Left cardiac atrium (tissue), 4 donors: ENCODE data around the gene PDILT. TPM values are rescaled to one million over a fixed set of nuclear protein-coding genes. Genes with fewer than 3 reads are reported as not detected.
"Not testable (repeated sequence)": the region's sequence is repeated elsewhere in the genome, so short reads cannot be mapped to it uniquely, and the experiment has no call there.

Source experiments
- ATAC-seq, 2 donors: fragments of 200-7000 bp; cut with Tn5 transposase; one replicate each; pipeline ENCODE4 v1.9.1; 2020; ENCODE audit warnings: mild to moderate bottlenecking in 2 of 2, moderate library complexity in 2 of 2
- DNase-seq: peaks from one replicate; pipeline ENCODE4 v3.0.0-alpha.2; 2020
- intact Hi-C, 2 donors: fragments of 100-400 bp; cut with DNase I; formaldehyde crosslinking; loops; one replicate each; pipeline versions ENCODE4 v1.14.1 to v1.15.1; 2022 to 2023
- long read RNA-seq: library from polyadenylated mRNA; unstranded; transcript quantifications from one replicate; pipeline ENCODE4 v2.0.0, GENCODE V29; 2021
- total RNA-seq, 2 donors: library from RNA; stranded (reverse); fragmentation: NEBNext Ultra II Directional; extraction: Animal tissue kit (Norgen Biotek cat#: 25700); gene quantifications; one replicate each; pipeline ENCODE4 v1.2.1, GENCODE V29; 2021
- donor health status: DM: no; HTN: yes; CAD: no.
- donor health status: DM: no; HTN: yes; CAD: no; lungs with severe emphysema.
- donor health status: DM: yes; HTN: yes; CAD: no.
- donor health status: Dilated cardiomyopathy.

PDILT gene, protein sequence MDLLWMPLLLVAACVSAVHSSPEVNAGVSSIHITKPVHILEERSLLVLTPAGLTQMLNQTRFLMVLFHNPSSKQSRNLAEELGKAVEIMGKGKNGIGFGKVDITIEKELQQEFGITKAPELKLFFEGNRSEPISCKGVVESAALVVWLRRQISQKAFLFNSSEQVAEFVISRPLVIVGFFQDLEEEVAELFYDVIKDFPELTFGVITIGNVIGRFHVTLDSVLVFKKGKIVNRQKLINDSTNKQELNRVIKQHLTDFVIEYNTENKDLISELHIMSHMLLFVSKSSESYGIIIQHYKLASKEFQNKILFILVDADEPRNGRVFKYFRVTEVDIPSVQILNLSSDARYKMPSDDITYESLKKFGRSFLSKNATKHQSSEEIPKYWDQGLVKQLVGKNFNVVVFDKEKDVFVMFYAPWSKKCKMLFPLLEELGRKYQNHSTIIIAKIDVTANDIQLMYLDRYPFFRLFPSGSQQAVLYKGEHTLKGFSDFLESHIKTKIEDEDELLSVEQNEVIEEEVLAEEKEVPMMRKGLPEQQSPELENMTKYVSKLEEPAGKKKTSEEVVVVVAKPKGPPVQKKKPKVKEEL
- not detected for total RNA-seq
- long read RNA-seq, result 0 reads

DNA sequence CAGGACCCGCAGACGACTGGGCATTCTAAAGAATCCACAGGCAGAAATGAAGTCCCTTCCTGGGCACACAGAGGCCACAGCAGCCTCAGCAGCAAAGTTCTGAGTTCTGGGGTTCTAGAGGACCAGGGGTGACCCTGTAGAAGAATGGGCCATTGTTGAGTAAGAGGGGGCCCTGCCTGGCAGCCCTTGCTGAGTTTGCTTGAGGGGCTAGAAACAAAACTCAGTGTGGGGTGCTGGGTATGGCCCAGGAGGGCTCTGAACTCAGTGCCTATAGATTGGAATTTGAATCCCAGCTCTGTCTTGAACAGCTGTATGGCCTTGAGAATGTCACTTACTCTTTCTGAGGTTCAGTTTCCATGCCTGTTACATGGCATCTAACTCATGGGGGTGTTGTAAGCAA is at the start of gene PDILT:
TSS of gene PDILT (minus strand) at position 101 of the 400 bp plus-strand sequence. CDS start 5,437 bp downstream, outside the sequence.
- intact Hi-C loops, result no loop called here
- ATAC-seq (no peak), DNase-seq (no peak)

DNA sequence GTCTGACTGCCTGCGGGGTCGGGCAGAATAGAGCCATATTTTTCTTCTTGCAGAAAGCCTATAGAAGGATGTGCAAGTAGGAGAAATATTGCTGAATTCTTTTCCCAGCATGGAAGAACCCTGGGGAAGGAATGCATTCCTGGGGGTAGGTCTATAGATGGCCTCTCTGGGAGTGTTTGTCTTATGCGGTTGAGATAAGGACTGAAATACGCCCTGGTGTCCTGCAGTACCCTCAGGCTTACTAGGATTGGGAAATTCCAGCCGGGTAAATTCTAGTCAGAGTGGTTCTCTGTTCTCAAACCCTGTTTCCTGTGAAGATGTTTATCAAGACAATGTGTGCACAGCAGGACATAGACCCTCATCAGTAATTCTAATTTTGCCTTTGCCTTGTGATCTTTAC is 49.1 kb upstream of the PDILT start:
- ATAC-seq, intact Hi-C loops, DNase-seq: not testable (repeated sequence)

DNA sequence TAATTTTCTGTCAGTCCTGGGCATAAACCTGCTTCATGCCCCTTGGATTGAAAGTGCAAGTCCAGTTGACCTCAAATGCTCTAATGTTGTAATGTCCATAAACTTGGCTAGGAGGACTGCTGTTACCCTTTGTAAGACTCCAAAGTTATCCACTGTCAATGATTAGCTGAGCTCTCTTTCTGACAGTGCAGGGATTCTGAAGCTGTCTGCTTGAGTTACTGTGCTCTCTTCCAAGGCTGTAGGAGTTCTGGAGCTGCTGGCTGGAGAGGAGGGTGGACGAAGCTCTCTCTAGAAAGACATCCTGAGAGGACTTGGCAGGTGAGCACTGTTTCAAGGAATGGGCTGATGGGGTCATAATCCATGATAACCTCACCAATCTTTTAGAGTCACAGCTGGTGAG is 46.8 kb upstream of the PDILT start, which contains the start of gene ACSM2A:
TSS of gene ACSM2A (plus strand) at position 158 of the 400 bp plus-strand sequence. CDS start 8,594 bp downstream, outside the sequence.
- DNase-seq, intact Hi-C loops: not testable (repeated sequence)
- peak in 1 of 2 donors; percentile 27 for ATAC-seq

DNA sequence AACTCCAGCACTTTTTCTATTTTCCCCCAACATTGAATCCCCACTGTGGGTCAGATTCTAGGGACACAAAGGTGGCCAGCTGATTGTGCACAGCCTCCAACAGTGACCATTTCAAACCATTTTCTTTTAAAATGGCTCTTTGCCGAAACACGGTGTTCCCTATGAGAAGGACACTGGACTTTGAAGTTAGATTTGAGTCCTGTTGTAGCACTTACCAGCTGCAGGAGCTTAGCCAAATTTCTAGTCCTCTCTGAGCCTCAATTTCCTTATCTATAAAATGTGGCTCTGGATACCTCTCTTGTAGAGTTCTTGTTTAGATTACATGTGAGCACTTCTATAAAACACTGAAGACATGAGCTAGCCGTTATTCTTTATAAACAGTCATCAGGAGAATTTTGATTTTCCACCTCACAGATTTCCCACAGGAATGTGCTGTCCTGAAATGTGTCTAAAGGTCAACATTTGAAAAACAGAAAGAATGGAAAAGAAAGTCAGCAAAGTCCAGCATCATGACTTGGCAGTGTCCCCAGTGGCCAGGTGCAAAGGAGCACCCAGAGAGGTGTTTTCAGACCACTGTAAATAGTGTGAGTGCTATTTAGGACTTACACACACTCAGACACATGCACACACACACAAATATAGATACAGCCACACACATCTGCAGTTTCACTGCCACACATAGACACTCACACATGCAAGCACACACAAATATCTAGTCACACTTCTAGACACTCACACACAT is 42.3 kb upstream of the PDILT start:
- intact Hi-C loops, result not testable (repeated sequence)

DNA sequence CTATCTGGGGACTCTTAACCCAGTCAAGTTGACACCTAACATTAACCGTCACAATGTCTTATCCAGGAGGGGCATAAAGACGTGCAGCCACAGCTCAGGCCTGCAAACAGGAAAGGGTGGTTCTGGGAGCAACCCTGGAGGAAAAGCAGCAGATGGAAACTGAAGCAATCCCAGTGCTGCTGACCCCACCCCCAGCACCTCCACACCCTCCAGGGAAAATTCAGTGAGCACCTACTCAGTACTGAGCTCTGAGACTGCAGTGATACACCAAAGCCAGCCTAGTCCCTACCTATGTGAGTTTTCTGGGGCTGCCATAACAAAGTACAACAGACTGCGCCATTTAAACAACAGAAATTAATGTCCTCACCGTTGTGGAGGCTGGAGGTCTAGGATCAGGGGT is 37.3 kb upstream of the PDILT start:
- DNase-seq, ATAC-seq, intact Hi-C loops: not testable (repeated sequence)

More for the DNA sequence above, 42.3 kb upstream of the PDILT start:
- DNase-seq, ATAC-seq: not testable (repeated sequence)

DNA sequence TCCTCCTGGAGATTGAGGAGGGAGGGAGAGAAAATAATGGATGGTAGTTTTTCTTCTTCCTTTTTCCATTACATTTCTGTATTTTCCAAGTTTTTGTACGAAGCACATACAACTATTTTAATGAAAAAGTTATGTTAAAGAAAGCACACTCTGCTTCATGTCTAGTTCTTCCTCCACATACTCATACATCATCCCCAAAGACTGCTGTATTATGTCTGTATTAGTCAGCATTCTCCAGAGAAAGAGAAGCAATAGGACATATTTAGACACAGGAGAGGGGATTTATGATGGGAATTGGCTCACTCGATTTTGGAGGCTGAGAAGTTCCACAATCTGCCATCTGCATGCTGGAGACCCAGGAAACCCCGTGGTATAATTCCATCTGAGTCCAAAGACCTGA is 36.7 kb upstream of the PDILT start:
- DNase-seq, result no peak
- ATAC-seq, result peak in 1 of 2 donors; percentile 54
- intact Hi-C loops, result no loop called here

DNA sequence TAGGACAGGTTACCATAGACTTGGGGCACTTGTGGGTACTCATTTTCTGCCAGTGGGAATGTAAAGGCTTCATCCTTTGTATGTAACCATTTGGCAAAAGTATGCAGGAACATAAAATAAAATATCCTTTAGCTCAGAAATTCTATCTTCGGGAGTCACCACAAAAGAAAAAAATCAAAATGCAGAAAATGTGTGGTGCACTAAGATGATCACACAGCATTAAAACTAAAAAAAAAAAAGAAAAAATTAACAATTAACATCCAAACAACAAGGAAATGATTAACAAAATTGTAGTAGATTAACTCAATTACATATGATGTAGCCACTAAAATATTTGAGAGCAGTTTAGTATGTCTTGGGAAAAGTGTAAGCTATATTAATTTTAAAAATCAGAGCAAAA is 36.2 kb upstream of the PDILT start:
- DNase-seq, ATAC-seq, intact Hi-C loops: not testable (repeated sequence)

DNA sequence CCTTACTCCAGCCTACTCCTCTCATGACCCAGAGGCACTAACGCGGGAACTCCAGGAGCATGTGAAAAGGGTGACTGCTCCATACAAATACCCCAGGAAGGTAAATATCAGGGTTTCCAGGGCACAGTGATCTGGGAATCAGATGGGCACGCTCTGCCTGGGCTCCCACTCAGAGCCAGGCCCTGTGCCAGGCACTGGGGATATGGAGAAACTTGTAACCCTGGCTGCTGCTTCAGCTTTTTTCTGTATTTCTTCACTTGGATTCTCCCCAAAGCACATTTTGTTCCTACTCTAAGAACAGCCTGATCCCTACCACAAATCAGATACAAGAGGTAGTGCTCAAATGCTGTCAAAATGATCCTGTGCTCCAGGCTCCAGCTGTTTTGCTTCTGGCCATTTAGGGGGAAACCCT is 35.3 kb upstream of the PDILT start:
- intact Hi-C loops, result not testable (repeated sequence)

DNA sequence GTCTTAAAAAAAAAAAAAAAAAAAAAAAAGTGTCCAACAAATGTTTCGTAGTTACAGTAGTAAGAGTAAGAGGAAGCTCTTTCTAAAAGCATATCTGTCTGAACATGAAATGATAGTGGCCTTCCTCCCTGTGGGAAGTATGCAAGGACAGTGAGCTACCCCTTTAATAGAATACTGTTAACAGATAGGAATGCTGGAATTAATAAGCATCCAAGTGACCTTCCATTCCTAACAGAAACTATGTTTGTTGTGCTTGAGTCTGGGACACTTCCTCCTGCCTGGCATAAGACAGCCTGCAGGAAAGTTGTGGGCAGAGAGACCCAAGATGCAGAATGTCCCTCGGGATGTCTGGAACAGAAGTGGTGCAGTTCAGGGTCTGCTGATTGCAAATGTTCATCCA is 34.4 kb upstream of the PDILT start:
- DNase-seq, intact Hi-C loops: not testable (repeated sequence)
- ATAC-seq, result peak in 1 of 2 donors; percentile 13

More for the DNA sequence above, 35.3 kb upstream of the PDILT start:
- DNase-seq, result peak; percentile 28
- ATAC-seq, result peak; percentile 88 to 90

DNA sequence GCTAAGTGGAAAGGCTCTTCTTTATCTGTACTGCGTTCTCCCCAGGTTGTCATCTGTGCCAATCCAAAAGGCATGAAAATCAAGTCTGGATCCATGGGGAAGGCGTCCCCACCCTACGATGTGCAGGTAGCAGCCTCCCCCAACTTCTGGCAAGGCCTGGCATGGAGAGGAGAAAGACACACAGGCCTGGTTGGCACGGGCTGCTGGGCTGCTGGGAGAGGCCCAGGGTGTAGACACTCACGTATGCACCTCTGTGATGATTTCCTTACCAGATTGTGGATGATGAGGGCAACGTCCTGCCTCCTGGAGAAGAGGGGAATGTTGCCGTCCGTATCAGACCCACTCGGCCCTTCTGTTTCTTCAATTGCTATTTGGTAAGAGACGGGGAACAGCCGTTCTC is 26.4 kb upstream of the PDILT start:
- intact Hi-C loops, result no loop called here
- no peak for DNase-seq
- no peak for ATAC-seq

DNA sequence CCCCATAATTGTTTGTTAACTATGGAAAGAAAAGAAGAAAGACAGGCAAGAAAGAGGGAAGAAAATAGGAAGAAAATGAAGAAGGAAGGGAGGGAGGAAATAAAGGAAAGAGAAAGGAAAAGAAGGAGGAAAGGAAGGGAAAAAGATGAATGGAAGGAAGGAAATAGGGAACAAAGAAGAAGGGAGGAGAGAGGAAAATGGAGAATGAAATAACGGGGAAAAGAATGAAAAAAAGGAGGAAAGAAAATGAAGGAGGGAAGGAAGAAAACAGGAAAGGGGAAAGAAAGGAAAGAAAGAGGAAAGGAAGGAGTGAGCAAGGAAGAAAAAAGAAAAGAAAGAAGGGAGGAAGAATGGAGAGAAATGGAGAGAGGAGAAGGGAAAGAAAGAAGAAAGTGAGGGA is 25.9 kb upstream of the PDILT start:
- ATAC-seq, DNase-seq, intact Hi-C loops: not testable (repeated sequence)

DNA sequence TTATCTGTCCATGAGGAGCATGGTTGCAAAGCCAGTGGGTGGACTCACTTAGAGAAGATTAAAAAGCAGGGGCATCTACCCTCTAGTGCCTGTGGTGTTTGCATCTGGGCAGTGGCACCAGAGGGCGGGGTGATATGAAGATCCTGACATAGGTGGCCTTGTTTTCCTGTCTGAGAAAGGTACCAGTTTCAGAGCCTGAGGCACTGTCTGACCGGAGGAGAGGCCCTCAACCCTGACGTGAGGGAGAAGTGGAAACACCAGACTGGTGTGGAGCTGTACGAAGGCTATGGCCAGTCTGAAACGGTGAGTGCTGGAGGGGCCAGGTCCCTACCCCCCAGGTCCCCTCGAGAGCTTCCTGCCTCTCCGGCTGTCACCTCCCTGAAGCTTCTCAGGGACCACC is 25.0 kb upstream of the PDILT start:
- intact Hi-C loops, DNase-seq: not testable (repeated sequence)

DNA sequence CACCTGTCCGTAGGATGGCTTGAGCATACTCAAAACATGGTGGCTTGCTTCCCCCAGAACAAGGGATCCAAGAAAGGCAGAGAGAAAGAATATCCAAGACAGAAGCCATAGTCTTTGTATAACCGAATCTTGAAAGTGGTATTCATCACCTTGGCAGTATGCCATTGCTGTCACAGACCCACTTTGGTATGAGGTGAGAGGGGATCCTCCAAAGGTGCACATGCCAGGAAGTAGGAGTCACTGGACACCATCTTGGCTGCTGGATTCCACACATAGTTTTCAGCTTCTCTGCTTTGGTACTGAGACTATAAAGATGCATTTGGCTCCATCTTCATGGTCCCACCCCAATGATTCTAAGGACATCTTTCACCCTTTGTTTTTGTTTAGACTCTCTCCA is 22.9 kb upstream of the PDILT start:
- DNase-seq, intact Hi-C loops, ATAC-seq: not testable (repeated sequence)

More for the DNA sequence above, 25.0 kb upstream of the PDILT start:
- not testable (repeated sequence) for ATAC-seq

DNA sequence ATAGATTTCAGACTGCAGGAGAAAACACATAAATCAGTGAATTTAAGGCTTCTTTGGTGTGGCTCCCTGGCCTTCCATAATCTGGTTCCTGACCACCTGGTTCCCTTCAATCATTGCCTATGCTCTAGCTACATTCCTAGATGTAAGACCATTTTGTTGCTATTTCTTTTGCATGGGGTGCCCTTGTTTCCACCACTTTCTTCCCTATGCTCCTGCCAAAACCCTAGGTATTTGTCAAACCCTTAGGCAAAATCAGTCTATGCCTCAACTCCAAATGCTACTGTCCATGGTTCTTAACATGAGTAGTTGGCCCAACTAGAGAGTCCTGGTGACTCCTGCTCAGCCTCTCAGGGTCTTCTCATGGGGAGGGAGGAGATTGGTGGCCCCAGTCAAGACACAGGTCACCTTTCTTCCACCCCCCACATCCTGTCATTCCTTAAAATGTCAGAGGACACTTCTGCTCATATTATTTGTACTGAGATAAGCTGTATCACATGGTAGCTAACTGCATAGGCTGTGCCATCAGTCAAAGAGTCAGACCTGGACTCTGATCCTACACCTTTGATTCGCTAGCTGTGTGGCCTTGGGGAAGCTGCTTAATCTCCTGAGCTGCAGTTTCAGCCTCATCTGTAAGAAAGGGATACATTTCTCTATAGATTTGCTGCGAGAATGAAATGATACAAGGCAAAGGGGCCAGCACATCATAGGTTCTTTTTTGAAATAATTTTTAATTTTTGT is 19.8 kb upstream of the PDILT start:
- no peak for ATAC-seq
- intact Hi-C loops, result no loop called here
- DNase-seq, result no peak

DNA sequence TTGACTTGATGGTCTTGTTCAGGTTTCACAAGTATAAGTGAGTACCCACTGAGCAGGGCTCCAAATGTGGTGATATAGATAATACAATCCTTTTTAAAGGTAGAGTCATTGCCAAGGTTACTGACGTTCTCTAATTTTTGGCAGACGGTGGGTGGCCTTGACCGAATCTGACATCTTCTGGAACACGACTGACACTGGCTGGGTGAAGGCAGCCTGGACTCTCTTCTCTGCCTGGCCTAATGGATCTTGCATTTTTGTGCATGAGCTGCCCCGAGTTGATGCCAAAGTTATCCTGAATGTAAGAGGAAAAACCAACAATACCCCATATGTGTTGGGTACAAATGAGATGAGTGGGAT is 19.2 kb upstream of the PDILT start:
- DNase-seq, intact Hi-C loops, ATAC-seq: not testable (repeated sequence)

DNA sequence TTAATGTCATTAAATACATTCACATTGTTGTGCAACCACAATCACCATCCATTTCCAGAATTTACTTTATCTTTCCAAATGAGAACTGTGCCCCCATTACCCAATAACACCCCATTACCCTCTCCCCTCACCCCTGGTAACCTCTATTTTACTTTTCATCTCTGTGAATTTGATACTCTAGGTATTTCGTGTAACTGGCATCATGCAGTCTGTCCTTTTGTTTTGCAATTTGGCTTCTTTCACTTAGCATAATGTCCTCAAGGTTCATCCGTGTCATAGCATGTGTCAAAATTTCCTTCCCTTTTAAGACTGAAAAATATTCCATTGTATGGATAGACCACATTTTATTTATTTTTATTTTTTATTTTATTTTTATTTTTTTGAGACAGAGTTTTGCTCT is 17.2 kb upstream of the PDILT start:
- ATAC-seq, intact Hi-C loops, DNase-seq: not testable (repeated sequence)

DNA sequence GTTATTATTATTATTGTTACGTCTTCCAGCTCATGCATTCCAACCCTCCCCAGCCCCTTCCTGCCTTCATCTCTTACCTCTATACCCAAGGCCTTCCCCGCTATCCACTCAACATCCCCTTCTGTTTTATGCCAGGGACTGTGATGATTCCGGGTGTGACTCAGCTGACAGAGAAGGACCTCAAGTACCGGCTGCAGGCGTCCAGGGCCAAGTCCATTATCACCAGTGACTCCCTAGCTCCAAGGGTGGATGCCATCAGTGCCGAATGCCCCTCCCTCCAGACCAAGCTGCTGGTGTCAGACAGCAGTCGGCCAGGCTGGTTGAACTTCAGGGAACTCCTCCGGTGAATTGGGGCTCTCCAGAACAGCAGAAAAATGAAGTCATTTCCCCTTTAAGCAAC is 14.6 kb upstream of the PDILT start:
- ATAC-seq, intact Hi-C loops: not testable (repeated sequence)
- DNase-seq, result peak; percentile 23

DNA sequence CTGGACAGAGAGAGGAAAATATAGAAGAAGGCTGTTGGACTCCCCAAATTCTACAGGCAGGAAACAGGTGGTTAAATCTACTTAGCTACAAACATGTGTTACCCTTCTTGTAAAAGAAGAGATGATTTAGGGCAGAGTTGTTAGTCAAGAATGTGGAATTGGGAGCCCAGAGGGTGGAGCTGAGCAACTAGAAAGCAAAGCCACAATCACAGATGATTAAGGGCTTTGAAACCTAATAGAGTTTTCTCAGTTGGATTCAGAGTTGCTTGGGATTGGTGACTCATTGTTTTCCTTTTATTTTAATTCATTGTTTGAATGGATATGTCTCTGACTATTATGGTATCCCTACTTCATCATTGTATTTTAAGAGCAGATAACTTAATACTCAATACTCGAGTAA is 11.0 kb upstream of the PDILT start:
- ATAC-seq (no peak), DNase-seq (no peak)
- intact Hi-C loops, result no loop called here

DNA sequence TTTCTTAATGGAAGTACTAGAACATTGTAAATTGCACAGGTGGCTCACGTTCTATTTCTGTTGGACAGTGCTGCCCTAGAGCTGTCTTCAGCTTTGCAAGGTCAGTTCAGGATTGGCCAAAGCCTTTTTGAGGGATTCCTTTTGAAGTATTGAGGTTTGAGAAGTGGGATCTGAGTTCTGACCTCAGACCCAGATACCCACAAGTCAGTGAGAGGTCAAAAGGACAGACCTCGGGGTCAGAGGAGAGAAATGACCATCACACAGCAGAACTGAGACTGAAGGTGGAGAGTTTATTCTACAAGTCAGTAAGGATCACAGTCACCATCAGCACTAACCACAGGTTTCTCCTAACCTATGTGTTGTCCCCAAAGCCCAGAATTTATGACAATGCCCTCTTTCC is 6.5 kb upstream of the PDILT start:
- intact Hi-C loops, result no loop called here
- ATAC-seq (no peak), DNase-seq (no peak)
